GM23338 (cell line): ENCODE results near the gene SLC25A17. TPM values are rescaled to one million over a fixed set of nuclear protein-coding genes. Genes with fewer than 3 reads are reported as not detected.

Experiments
- ATAC-seq: fragments of 200-7000 bp; cut with Tn5 transposase; 3 replicates; pipeline ENCODE4 v1.9.1; 2020
- DNase-seq: peaks from one replicate; pipeline ENCODE4 v3.0.0-alpha.2; 2015; ENCODE audit warnings: low spot score
- H2AFZ ChIP-seq: fragments of 200-600 bp; sonication (generic); 2 replicates; pipeline ENCODE4 v1.8.0; 2016; ENCODE audit warnings: antibody characterized with exemption, mild to moderate bottlenecking, moderate library complexity
- H3F3A ChIP-seq: fragments of 200-600 bp; sonication (generic); replicated peaks from 2 replicates; pipeline ENCODE4 v1.8.0; 2017; ENCODE audit warnings: antibody characterized with exemption, mixed run types, low read depth
- H3K27ac ChIP-seq: fragments of 200-600 bp; sonication (generic); 2 replicates; pipeline ENCODE4 v1.6.1; 2016; ENCODE audit warnings: low read depth
- H3K27me3 ChIP-seq: fragments of 200-600 bp; sonication (generic); 2 replicates; pipeline ENCODE4 v1.8.0; 2016; ENCODE audit warnings: mild to moderate bottlenecking, mixed run types, moderate library complexity; ENCODE audit not compliant: insufficient read depth
- H3K36me3 ChIP-seq: fragments of 200-600 bp; sonication (generic); 2 replicates; pipeline ENCODE4 v1.8.0; 2016; ENCODE audit warnings: mild to moderate bottlenecking; ENCODE audit not compliant: insufficient read depth
- H3K4me1 ChIP-seq: fragments of 200-600 bp; sonication (generic); 2 replicates; pipeline ENCODE4 v1.8.0; 2016; ENCODE audit warnings: mild to moderate bottlenecking, moderate library complexity; ENCODE audit not compliant: insufficient read depth
- H3K4me2 ChIP-seq: fragments of 200-600 bp; sonication (generic); 2 replicates; pipeline ENCODE4 v1.7.1; 2017; ENCODE audit warnings: mixed run types
- H3K4me3 ChIP-seq: fragments of 200-600 bp; sonication (generic); 2 replicates; pipeline ENCODE4 v1.6.1; 2016; ENCODE audit warnings: mixed run types
- H3K79me2 ChIP-seq: fragments of 200-600 bp; sonication (generic); replicated peaks from 2 replicates; pipeline ENCODE4 v1.8.0; 2017; ENCODE audit warnings: mild to moderate bottlenecking; ENCODE audit not compliant: insufficient read depth
- H3K9me2 ChIP-seq: fragments of 200-600 bp; sonication (generic); 2 replicates; pipeline ENCODE4 v1.8.0; 2017; ENCODE audit not compliant: insufficient read depth
- H4K20me1 ChIP-seq: fragments of 200-600 bp; sonication (generic); replicated peaks from 2 replicates; pipeline ENCODE4 v1.8.0; 2017; ENCODE audit warnings: mild to moderate bottlenecking; ENCODE audit not compliant: insufficient read depth
- H3K27ac Mint-ChIP-seq: 2 replicates; pipeline ENCODE4 v1.8.0; 2020; ENCODE audit warnings: inconsistent platforms, mild to moderate bottlenecking, moderate library complexity, mixed read lengths
- H3K27me3 Mint-ChIP-seq: 3 replicates; pipeline ENCODE4 v1.8.0; 2022; ENCODE audit warnings: low read depth, mild to moderate bottlenecking, moderate library complexity, mixed read lengths, inconsistent platforms; ENCODE audit not compliant: insufficient read depth, poor library complexity
- H3K36me3 Mint-ChIP-seq: 3 replicates; pipeline ENCODE4 v1.8.0; 2021; ENCODE audit warnings: low read depth, mild to moderate bottlenecking, inconsistent platforms, moderate library complexity, mixed read lengths
- H3K4me1 Mint-ChIP-seq: 3 replicates; pipeline ENCODE4 v1.8.0; 2020; ENCODE audit warnings: mild to moderate bottlenecking, inconsistent platforms, mixed read lengths
- H3K4me3 Mint-ChIP-seq: 3 replicates; pipeline ENCODE4 v1.8.0; 2021; ENCODE audit warnings: moderate library complexity, mild to moderate bottlenecking, inconsistent platforms, mixed read lengths
- H3K9me3 Mint-ChIP-seq: 3 replicates; pipeline ENCODE4 v1.8.0; 2020; ENCODE audit warnings: moderate library complexity, mild to moderate bottlenecking, inconsistent platforms, mixed read lengths
- CREB1 ChIP-seq: fragments of 250-450 bp; sonication (Bioruptor Pico); IDR thresholded peaks from 2 replicates; pipeline ENCODE4 v1.5.0; 2020; ENCODE audit warnings: low read depth, mild to moderate bottlenecking, moderate library complexity
- CTCF ChIP-seq, 2 experiments: fragments of 200-600 bp in 1 of 2; sonication (generic) in 1 of 2; conservative IDR thresholded peaks; 2 replicates each; pipeline versions ENCODE4 v1.5.1 to v1.6.1; 2016 to 2017; ENCODE audit warnings: antibody characterized with exemption in 2 of 2, low read depth in 2 of 2, mild to moderate bottlenecking in 2 of 2, moderate library complexity in 1 of 2
- EZH2 ChIP-seq: fragments of 200-600 bp; sonication (generic); IDR thresholded peaks from one replicate; pipeline ENCODE4 v1.8.0; 2017; ENCODE audit warnings: antibody characterized with exemption, mild to moderate bottlenecking, low read depth; ENCODE audit not compliant: unreplicated experiment
- EZH2phosphoT487 ChIP-seq: fragments of 200-600 bp; sonication (generic); IDR thresholded peaks from one replicate; pipeline ENCODE4 v1.8.1; 2018; ENCODE audit warnings: antibody characterized with exemption; ENCODE audit not compliant: unreplicated experiment
- JUNB ChIP-seq: IDR thresholded peaks from one replicate; pipeline ENCODE4 v1.6.1; 2016; ENCODE audit warnings: antibody characterized with exemption; ENCODE audit not compliant: unreplicated experiment
- NANOG ChIP-seq: IDR thresholded peaks from 2 replicates; pipeline ENCODE4 v1.6.1; 2016; ENCODE audit warnings: antibody characterized with exemption, borderline replicate concordance
- POLR2AphosphoS5 ChIP-seq: IDR thresholded peaks from 2 replicates; pipeline ENCODE4 v1.6.1; 2016; ENCODE audit warnings: antibody characterized with exemption, low read depth
- REST ChIP-seq: IDR thresholded peaks from one replicate; pipeline ENCODE4 v1.6.1; 2018; ENCODE audit warnings: antibody characterized with exemption; ENCODE audit not compliant: unreplicated experiment
- STAT1 ChIP-seq: IDR thresholded peaks from one replicate; pipeline ENCODE4 v1.6.1; 2016; ENCODE audit warnings: antibody characterized with exemption; ENCODE audit not compliant: unreplicated experiment
- ZNF114 ChIP-seq: fragments of 250-450 bp; sonication (Bioruptor Pico); IDR thresholded peaks from 2 replicates; pipeline ENCODE4 v1.5.0; 2020; ENCODE audit warnings: mild to moderate bottlenecking, moderate library complexity
- ZNF331 ChIP-seq: fragments of 250-450 bp; sonication (Bioruptor Pico); IDR thresholded peaks from 2 replicates; pipeline ENCODE4 v1.5.0; 2020; ENCODE audit warnings: low read depth, mild to moderate bottlenecking, moderate library complexity
- ZNF462 ChIP-seq: fragments of 250-450 bp; sonication (Bioruptor Pico); IDR thresholded peaks from 2 replicates; pipeline ENCODE4 v1.5.0; 2020; ENCODE audit warnings: mild to moderate bottlenecking, moderate library complexity
- polyA plus RNA-seq: library from polyadenylated mRNA; unstranded; fragments of >200 nt; fragmentation: Nextera tagmentation; extraction: Ambion mirVana; gene quantifications from 2 replicates; pipeline ENCODE4 v1.2.1, GENCODE V29; 2016
- total RNA-seq: library from RNA; depleted of rRNA; stranded (reverse); fragments of >200 nt; shearing (Covaris generic); gene quantifications from 2 replicates; pipeline ENCODE4 v1.2.3, GENCODE V29; 2014
- TF ChIP-seq, protein P1 (sequence below): IDR thresholded peaks from 2 replicates; pipeline ENCODE4 v1.6.1; 2016; ENCODE audit warnings: antibody characterized with exemption

Gene SLC25A17
- total and polyA plus RNA-seq, 2 experiments from 2014 or later = 35.4 to 43.6 TPM

DNA sequence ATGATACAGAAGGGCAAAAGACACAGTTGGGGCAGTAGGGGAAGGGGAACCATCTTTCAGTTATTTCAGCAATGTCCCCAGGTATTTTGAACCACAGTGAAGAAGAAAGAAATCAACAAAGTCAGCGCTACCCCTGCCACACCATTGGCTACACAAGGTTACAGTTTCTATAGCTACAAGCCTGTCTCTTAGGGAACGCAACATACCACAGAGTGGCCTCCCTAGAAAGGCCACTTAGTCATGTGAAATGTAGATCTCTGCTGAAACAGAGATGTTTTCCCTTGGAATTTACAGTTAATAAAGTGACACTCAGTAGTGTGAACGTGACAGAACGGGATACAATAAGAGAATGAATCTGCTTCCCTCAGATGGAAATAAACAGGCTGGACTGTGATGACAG, 85.2 kb downstream of the SLC25A17 start:
- TF ChIP-seq, protein P1, sequence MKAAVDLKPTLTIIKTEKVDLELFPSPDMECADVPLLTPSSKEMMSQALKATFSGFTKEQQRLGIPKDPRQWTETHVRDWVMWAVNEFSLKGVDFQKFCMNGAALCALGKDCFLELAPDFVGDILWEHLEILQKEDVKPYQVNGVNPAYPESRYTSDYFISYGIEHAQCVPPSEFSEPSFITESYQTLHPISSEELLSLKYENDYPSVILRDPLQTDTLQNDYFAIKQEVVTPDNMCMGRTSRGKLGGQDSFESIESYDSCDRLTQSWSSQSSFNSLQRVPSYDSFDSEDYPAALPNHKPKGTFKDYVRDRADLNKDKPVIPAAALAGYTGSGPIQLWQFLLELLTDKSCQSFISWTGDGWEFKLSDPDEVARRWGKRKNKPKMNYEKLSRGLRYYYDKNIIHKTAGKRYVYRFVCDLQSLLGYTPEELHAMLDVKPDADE = no peak
- TF ChIP-seq NANOG = no peak
- TF ChIP-seq EZH2phosphoT487 = no peak
- TF ChIP-seq STAT1 = no peak
- no peak for TF ChIP-seq REST
- TF ChIP-seq ZNF114 (CRISPR knock-in tag) = no peak
- TF ChIP-seq JUNB = no peak
- TF ChIP-seq CREB1 (CRISPR knock-in tag) = no peak
- no peak for TF ChIP-seq EZH2
- TF ChIP-seq CTCF (conservative IDR thresholded peaks at IDR 0.05; ENCODE audit: low read depth in 2 of 2) = no peak
- no peak for TF ChIP-seq ZNF331 (CRISPR knock-in tag)
- no peak for TF ChIP-seq ZNF462 (CRISPR knock-in tag)
- TF ChIP-seq POLR2AphosphoS5 = no peak
- no peaks in the 10 kb centered on the region for H3K27me3 Mint-ChIP-seq
- H3K36me3 Mint-ChIP-seq = 0 out of 3 replicates have a peak, but pooled peaks cover under 1% of the 10 kb centered on the region
- H3K36me3 ChIP-seq = no peaks in the 10 kb centered on the region
- H3K27me3 ChIP-seq = no peaks in the 10 kb centered on the region
- H3K4me1 Mint-ChIP-seq = peaks cover 12% of the 10 kb centered on the region
- H4K20me1 ChIP-seq = no peaks in the 10 kb centered on the region
- H2AFZ ChIP-seq = no peak overlapping the region
- 0 out of 3 replicates have a peak, but pooled peaks cover 4% of the 10 kb centered on the region for H3K9me3 Mint-ChIP-seq
- H3K4me1 ChIP-seq = peaks cover 11% of the 10 kb centered on the region
- DNase-seq (no peak), ATAC-seq (no peak)
- H3K4me3 ChIP-seq = no peak overlapping the region
- no peak overlapping the region for H3K4me2 ChIP-seq
- no peak overlapping the region for H3K4me3 Mint-ChIP-seq
- no peak overlapping the region for H3K27ac Mint-ChIP-seq
- H3K79me2 ChIP-seq = no peaks in the 10 kb centered on the region
- no peaks in the 10 kb centered on the region; the same call in 1 of the 2 replicates for H3F3A ChIP-seq
- peak overlapping the region; percentile 51; the same call in 1 of the 2 replicates for H3K27ac ChIP-seq
- H3K9me2 ChIP-seq = no peaks in the 10 kb centered on the region
